Measurements from ENCODE around the gene HEATR3. TPM values are rescaled to one million over a fixed set of nuclear protein-coding genes. Genes with fewer than 3 reads are reported as not detected.
"Not testable (repeated sequence)": the region's sequence is repeated elsewhere in the genome, so short reads cannot be mapped to it uniquely, and the experiment has no call there.

HEATR3 gene
- total RNA-seq, 1 donor: 11.0 TPM

- no peak for DNase-seq (ENCODE audit: low read depth in 2 of 3, low spot score in 2 of 3)
These were observed 31.0 kb downstream of the HEATR3 start for GRCh38 chr16:50096791-50097190.

- no peak for DNase-seq (ENCODE audit: low read depth in 2 of 3, low spot score in 2 of 3)
These were observed 34.3 kb downstream of the HEATR3 start for GRCh38 chr16:50099957-50100648.

- no peak for DNase-seq (ENCODE audit: low read depth in 2 of 3, low spot score in 2 of 3)
These were observed 36.4 kb downstream of the HEATR3 start for GRCh38 chr16:50102051-50102746.

GRCh38 chr16:50103764-50104163 lies 38.0 kb downstream of the HEATR3 start:
- DNase-seq (ENCODE audit: low read depth in 2 of 3, low spot score in 2 of 3): no peak

DNA sequence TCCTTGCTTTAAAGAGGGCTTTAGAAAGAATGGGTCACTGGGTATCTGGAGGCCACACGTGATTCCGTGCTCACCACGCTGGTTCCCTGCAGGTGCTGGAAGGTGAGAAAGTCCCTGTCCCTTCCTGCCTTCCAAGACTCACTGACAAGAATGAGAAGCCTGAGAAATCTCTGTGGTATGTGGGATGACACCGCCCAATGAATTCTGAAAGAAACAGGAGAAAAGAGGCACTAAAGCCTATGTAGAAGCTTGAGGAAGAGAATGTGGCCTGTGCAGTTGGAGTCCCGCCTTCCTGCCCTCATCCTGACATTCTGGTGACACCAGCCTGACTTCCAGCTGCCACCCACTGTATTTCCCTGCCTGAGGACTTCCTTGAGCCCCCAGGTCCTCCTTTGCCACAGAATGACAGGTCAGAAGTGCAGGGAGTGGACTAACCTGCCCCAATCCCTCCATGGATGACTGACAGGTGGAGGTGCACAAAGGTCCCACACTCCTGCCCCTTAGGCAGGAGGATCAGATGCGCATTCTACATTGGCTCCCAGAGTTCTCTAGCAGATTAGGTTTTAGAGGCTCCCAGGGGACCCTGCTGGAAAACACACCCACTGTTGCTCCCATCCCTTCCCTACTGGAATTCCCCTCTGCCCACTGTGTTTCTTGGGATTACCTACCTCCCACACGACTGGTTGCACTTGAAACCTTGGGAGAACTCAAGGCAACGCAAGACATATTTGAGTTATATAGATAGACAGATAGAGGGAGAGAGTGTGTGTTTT lies 48.8 kb downstream of the HEATR3 start:
- no peak for DNase-seq (ENCODE audit: low read depth in 2 of 3, low spot score in 2 of 3)

- no peak for DNase-seq (ENCODE audit: low read depth in 2 of 3, low spot score in 2 of 3)
These were observed 54.9 kb downstream of the HEATR3 start for GRCh38 chr16:50120711-50121110.

- no peak for DNase-seq (ENCODE audit: low read depth in 2 of 3, low spot score in 2 of 3)
These were observed 55.5 kb downstream of the HEATR3 start for GRCh38 chr16:50121278-50121677.

- peak in 1 of 3 donors; percentile 2 for DNase-seq (ENCODE audit: low read depth in 2 of 3, low spot score in 2 of 3)
These were observed 56.1 kb downstream of the HEATR3 start for GRCh38 chr16:50121721-50122445.

- DNase-seq (ENCODE audit: low read depth in 2 of 3, low spot score in 2 of 3): no peak
These were observed 57.6 kb downstream of the HEATR3 start for GRCh38 chr16:50123417-50123816.

DNA sequence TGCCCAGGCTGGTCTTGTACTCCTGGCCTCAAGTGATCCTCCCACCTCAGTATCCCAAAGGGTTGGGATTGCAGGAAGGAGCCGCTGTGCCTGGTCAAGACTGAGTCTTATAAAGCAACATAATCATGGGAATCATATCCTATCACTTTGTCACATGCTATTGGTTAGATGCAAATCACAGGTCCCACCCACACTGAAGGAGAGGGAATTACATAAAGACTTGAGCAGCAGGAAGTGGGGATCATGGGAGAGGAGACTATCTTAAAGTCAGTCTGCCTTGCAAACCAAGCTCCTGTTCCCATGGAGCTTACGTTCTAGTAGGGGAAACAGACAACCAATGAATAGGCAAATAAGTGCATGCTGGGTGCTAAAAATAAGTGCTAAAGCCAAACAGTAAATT lies 59.0 kb downstream of the HEATR3 start:
- no peak for DNase-seq (ENCODE audit: low read depth in 2 of 3, low spot score in 2 of 3)

GRCh38 chr16:50126183-50126582 lies 60.4 kb downstream of the HEATR3 start:
- DNase-seq (ENCODE audit: low read depth in 2 of 3, low spot score in 2 of 3): no peak

GRCh38 chr16:50132571-50132970 lies 66.8 kb downstream of the HEATR3 start:
- not testable (repeated sequence) for DNase-seq (ENCODE audit: low read depth in 2 of 3, low spot score in 2 of 3)

DNA sequence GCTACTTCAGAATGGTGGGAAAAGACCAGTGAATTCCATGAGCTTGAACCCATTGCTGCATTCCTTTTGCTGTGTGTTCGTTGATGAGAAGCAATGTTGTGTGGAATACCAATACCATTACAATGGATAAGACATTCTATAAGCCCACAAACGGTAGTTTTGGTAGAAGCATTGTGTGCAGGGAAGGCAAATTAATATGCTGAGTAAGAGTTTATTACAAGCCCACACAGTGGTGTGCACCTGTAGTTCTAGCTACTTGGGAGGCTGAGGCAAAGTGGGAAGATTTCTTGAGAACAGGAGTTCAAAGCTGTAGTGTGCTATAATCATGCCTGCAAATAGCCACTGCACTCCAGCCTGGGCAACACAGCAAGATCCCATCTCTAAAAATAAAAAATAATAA lies 67.4 kb downstream of the HEATR3 start:
- DNase-seq (ENCODE audit: low read depth in 2 of 3, low spot score in 2 of 3): no peak

DNA sequence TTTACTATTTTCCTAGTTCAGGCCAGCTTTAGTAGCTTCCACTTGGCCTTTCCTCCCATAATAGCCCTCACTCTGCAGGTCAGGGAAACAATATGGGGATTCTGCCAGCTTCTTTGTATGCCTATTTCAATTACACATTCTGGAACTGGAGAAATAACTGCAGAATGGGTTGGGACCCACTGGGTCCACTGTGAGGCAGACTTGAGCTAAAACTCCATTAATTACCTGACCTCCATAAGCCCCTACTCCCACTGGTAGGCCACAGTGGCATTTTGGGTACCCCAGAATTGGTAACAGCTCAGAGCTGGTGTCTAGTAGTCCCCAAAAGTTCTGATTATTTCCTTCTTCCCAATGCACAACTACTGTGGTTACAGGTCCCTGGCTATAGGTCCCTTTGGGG lies 70.6 kb downstream of the HEATR3 start:
- DNase-seq (ENCODE audit: low read depth in 2 of 3, low spot score in 2 of 3): peak in 1 of 3 donors; percentile 20

GRCh38 chr16:50137268-50137667 lies 71.5 kb downstream of the HEATR3 start:
- no peak for DNase-seq (ENCODE audit: low read depth in 2 of 3, low spot score in 2 of 3)

GRCh38 chr16:50139580-50139979 lies 73.8 kb downstream of the HEATR3 start:
- no peak for DNase-seq (ENCODE audit: low read depth in 2 of 3, low spot score in 2 of 3)

DNA sequence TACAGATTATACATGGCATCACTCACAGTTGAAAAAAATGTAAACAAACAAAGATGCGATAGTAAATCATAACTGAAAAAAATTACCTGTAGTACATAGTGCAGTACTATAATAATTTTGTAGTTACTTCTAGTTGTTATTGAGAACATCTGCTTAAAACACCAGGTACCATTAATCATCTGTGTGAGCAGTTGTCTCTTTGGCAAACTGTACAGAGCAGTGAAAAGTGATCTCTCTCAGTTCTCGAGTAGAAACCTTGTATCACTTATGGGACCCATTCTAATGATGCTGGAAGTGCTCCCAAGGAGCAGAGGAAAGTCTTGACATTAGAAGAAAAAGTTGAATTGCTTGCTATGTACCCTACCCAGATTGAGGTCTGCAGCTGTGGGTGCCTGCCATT lies 78.4 kb downstream of the HEATR3 start:
- DNase-seq (ENCODE audit: low read depth in 2 of 3, low spot score in 2 of 3): no peak

- DNase-seq (ENCODE audit: low read depth in 2 of 3, low spot score in 2 of 3): no peak
These were observed 81.0 kb downstream of the HEATR3 start for GRCh38 chr16:50146479-50147435.

GRCh38 chr16:50151322-50151721 lies 85.6 kb downstream of the HEATR3 start:
- no peak for DNase-seq (ENCODE audit: low read depth in 2 of 3, low spot score in 2 of 3)

DNA sequence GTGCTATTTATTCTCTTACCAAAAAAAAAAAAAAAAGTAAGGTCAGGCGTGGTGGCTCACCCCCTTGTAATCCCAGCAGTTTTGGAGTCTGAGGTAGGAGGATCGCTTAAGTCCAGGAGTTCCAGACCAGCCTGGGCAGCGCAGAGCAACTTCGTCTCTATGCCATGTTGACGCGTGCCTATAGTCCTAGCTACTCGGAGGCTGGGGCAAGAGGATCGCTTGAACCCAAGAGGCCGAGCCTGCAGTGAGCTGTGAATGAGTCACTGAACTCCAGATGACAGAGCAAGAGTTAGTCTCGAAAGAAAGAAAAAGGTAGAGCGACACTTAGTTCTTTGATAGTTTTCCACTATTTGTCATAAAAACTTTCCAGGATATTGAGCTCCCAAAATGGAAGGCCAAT lies 86.0 kb downstream of the HEATR3 start:
- DNase-seq (ENCODE audit: low read depth in 2 of 3, low spot score in 2 of 3): no peak

Data from hematopoietic multipotent progenitor cell (in vitro differentiated cells).